Astrocyte of the cerebellum (primary cell): ENCODE measurements around the gene ABCA7.

ENCODE experiments used
- DNase-seq: peaks from one replicate; pipeline ENCODE4 v3.0.0-alpha.2; 2011; ENCODE audit warnings: low read depth
- H3K4me3 ChIP-seq: 2 replicates; pipeline ENCODE4 v1.5.1; 2011; ENCODE audit warnings: mild to moderate bottlenecking, low read depth, low read length, moderate library complexity
- CTCF ChIP-seq: IDR thresholded peaks from 2 replicates; pipeline ENCODE4 v1.5.1; 2012; ENCODE audit warnings: low read length, low read depth, moderate library complexity, mild to moderate bottlenecking; ENCODE audit errors: missing control alignments
- in situ Hi-C: cut with HindIII; loops from 2 replicates; pipeline ENCODE4 v1.10.0; 2017; ENCODE audit warnings: low sequenced_read_pairs

Gene ABCA7

GRCh38 chr19:1074544-1075283 lies 34.8 kb downstream of the ABCA7 start:
- in situ Hi-C loops: no loop called here
- no peak overlapping the region for H3K4me3 ChIP-seq
- no peak for TF ChIP-seq CTCF
- no peak for DNase-seq

- H3K4me3 ChIP-seq: no peak overlapping the region
- in situ Hi-C loops: no loop called here
- no peak for DNase-seq
- TF ChIP-seq CTCF: no peak
These were observed 36.1 kb downstream of the ABCA7 start for GRCh38 chr19:1076046-1076386.

GRCh38 chr19:1076951-1077350 lies 37.0 kb downstream of the ABCA7 start:
- no peak overlapping the region for H3K4me3 ChIP-seq
- in situ Hi-C loops: no loop called here

GRCh38 chr19:1079566-1080111 lies 39.7 kb downstream of the ABCA7 start:
- in situ Hi-C loops: no loop called here
- TF ChIP-seq CTCF: no peak
- no peak overlapping the region for H3K4me3 ChIP-seq
- DNase-seq: no peak

More at GRCh38 chr19:1076951-1077350, 37.0 kb downstream of the ABCA7 start:
- no peak for DNase-seq
- TF ChIP-seq CTCF: no peak

GRCh38 chr19:1080360-1081161 lies 40.7 kb downstream of the ABCA7 start:
- H3K4me3 ChIP-seq: no peak overlapping the region
- no peak for TF ChIP-seq CTCF
- no peak for DNase-seq
- in situ Hi-C loops: no loop called here

GRCh38 chr19:1081301-1082164 lies 41.6 kb downstream of the ABCA7 start:
- in situ Hi-C loops: no loop called here
- no peak overlapping the region for H3K4me3 ChIP-seq
- no peak for TF ChIP-seq CTCF
- no peak for DNase-seq
